Measurements from ENCODE around the gene ACTL7A.
"Not testable (repeated sequence)": the region's sequence is repeated elsewhere in the genome, so short reads cannot be mapped to it uniquely, and the experiment has no call there.

Gene ACTL7A

DNA sequence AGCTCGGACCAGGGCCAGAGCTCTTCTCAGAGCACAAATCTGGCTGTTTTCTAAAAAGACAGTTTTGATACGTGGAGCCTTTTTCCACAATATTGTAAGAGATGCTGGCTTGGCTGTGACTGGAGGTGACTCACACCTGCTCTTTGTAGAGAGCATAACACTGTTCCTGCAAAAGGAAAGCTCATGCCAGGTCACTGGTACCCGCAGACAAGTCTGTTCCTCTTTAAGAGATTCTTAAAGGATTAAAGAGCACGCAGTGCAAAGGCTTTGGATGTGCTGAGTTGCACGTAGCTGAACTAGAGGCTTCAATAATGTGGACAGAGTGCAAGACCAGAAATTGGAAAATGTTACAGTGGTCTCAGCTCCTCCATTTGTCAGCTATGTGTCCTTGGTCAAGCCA is 25.3 kb upstream of the ACTL7A start:
- H3K9me2 ChIP-seq (replicated peaks; ENCODE audit: low read depth, low read length), result no peaks in the 10 kb centered on the region
- H3K4me3 ChIP-seq (ENCODE audit: low read length, poor library complexity, severe bottlenecking), result no peak overlapping the region
- no peaks in the 10 kb centered on the region for H3F3A ChIP-seq (ENCODE audit: low read depth)
- no peak overlapping the region for H2AFZ ChIP-seq (ENCODE audit: low read length)
- no peaks in the 10 kb centered on the region for H3K79me2 ChIP-seq (ENCODE audit: insufficient read depth, low read length)
- H4K20me1 ChIP-seq (ENCODE audit: insufficient read depth, low read length, poor library complexity, severe bottlenecking), result no peaks in the 10 kb centered on the region
- no peaks in the 10 kb centered on the region for H3K36me3 ChIP-seq (ENCODE audit: insufficient read depth, low read length)
- no peak overlapping the region for H3K4me2 ChIP-seq (ENCODE audit: low read depth, low read length, poor library complexity, severe bottlenecking)
- no peak for TF ChIP-seq EZH2phosphoT487 (IDR thresholded peaks at IDR 0.05; ENCODE audit: borderline replicate concordance)
- TF ChIP-seq, protein P1, sequence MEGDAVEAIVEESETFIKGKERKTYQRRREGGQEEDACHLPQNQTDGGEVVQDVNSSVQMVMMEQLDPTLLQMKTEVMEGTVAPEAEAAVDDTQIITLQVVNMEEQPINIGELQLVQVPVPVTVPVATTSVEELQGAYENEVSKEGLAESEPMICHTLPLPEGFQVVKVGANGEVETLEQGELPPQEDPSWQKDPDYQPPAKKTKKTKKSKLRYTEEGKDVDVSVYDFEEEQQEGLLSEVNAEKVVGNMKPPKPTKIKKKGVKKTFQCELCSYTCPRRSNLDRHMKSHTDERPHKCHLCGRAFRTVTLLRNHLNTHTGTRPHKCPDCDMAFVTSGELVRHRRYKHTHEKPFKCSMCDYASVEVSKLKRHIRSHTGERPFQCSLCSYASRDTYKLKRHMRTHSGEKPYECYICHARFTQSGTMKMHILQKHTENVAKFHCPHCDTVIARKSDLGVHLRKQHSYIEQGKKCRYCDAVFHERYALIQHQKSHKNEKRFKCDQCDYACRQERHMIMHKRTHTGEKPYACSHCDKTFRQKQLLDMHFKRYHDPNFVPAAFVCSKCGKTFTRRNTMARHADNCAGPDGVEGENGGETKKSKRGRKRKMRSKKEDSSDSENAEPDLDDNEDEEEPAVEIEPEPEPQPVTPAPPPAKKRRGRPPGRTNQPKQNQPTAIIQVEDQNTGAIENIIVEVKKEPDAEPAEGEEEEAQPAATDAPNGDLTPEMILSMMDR (conservative IDR thresholded peaks at IDR 0.05; ENCODE audit: low read length), result no peak
- H3K4me1 ChIP-seq (ENCODE audit: insufficient read depth, low read length, poor library complexity, severe bottlenecking), result peaks cover 12% of the 10 kb centered on the region
- H3K27me3 ChIP-seq (ENCODE audit: insufficient read depth, low read length, poor library complexity, severe bottlenecking), result no peaks in the 10 kb centered on the region
- H3K9ac ChIP-seq (ENCODE audit: low read depth, low read length, poor library complexity, severe bottlenecking), result no peak overlapping the region
- no peaks in the 10 kb centered on the region for H3K9me3 ChIP-seq (ENCODE audit: insufficient read depth, low read depth, low read length)

DNA sequence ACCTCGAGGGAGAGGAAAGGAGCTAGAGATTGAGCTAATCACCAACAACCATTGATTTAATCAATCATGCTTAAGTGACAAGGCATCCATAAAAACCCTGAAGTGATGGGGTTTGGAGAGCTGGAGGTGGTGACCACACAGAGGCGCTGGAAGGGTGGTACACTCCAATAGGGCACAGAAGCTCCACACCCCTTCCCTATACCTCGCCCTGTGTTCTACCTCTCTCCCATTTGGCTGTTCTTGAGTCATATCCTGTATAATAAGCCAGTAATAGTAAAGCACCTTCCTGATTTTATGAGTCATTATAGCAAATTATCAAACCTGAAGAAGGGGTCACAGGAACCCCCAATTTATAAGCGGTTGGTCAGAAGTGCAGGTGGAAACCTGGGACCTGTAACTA is 24.5 kb upstream of the ACTL7A start:
- TF ChIP-seq, protein P1 (conservative IDR thresholded peaks at IDR 0.05; ENCODE audit: low read length), result no peak
- no peak for TF ChIP-seq EZH2phosphoT487 (IDR thresholded peaks at IDR 0.05; ENCODE audit: borderline replicate concordance)
- H4K20me1 ChIP-seq (ENCODE audit: insufficient read depth, low read length, poor library complexity, severe bottlenecking), result no peaks in the 10 kb centered on the region
- H3K27me3 ChIP-seq (ENCODE audit: insufficient read depth, low read length, poor library complexity, severe bottlenecking), result no peaks in the 10 kb centered on the region
- no peaks in the 10 kb centered on the region for H3K79me2 ChIP-seq (ENCODE audit: insufficient read depth, low read length)
- no peak overlapping the region for H3K4me3 ChIP-seq (ENCODE audit: low read length, poor library complexity, severe bottlenecking)
- H3F3A ChIP-seq (ENCODE audit: low read depth), result no peaks in the 10 kb centered on the region
- H3K4me2 ChIP-seq (ENCODE audit: low read depth, low read length, poor library complexity, severe bottlenecking), result no peak overlapping the region
- no peaks in the 10 kb centered on the region for H3K9me3 ChIP-seq (ENCODE audit: insufficient read depth, low read depth, low read length)
- no peak overlapping the region for H3K9ac ChIP-seq (ENCODE audit: low read depth, low read length, poor library complexity, severe bottlenecking)
- H2AFZ ChIP-seq (ENCODE audit: low read length), result no peak overlapping the region
- H3K36me3 ChIP-seq (ENCODE audit: insufficient read depth, low read length), result no peaks in the 10 kb centered on the region
- H3K4me1 ChIP-seq (ENCODE audit: insufficient read depth, low read length, poor library complexity, severe bottlenecking), result peaks cover 12% of the 10 kb centered on the region
- no peaks in the 10 kb centered on the region for H3K9me2 ChIP-seq (replicated peaks; ENCODE audit: low read depth, low read length)

DNA sequence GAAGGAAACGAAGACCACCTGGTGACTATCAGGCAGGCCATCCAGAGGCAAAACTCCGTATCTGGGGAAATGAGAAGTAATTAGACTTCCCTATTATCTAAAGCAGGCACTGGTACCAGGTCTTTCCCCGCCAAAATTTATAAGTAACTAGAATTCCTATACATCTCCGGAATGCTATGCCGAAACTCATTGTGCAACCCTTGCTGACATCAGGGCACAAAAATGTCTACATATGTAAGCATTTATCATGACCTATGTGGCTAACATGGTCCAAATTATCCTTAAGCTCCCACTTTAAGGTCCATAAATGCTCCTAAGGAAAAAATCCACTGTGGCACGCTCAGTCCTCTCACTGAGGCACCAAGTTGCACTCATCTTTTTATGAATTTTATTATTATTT is 24.0 kb upstream of the ACTL7A start:
- Histone ChIP-seq H3K4me1 (ENCODE audit: insufficient read depth, low read length, poor library complexity, severe bottlenecking) (peaks cover 12% of the 10 kb centered on the region), H3K79me2 (ENCODE audit: insufficient read depth, low read length) (no peaks in the 10 kb centered on the region), H3K9me3 (ENCODE audit: insufficient read depth, low read depth, low read length) (no peaks in the 10 kb centered on the region), H3K27me3 (ENCODE audit: insufficient read depth, low read length, poor library complexity, severe bottlenecking) (no peaks in the 10 kb centered on the region), H3K36me3 (ENCODE audit: insufficient read depth, low read length) (no peaks in the 10 kb centered on the region), H2AFZ (ENCODE audit: low read length) (no peak overlapping the region), H3K4me2 (ENCODE audit: low read depth, low read length, poor library complexity, severe bottlenecking) (no peak overlapping the region), H4K20me1 (ENCODE audit: insufficient read depth, low read length, poor library complexity, severe bottlenecking) (no peaks in the 10 kb centered on the region), H3K9me2 (replicated peaks; ENCODE audit: low read depth, low read length) (no peaks in the 10 kb centered on the region), H3K4me3 (ENCODE audit: low read length, poor library complexity, severe bottlenecking) (no peak overlapping the region), H3F3A (ENCODE audit: low read depth) (no peaks in the 10 kb centered on the region), H3K9ac (ENCODE audit: low read depth, low read length, poor library complexity, severe bottlenecking) (no peak overlapping the region)
- TF ChIP-seq, protein P1 (conservative IDR thresholded peaks at IDR 0.05; ENCODE audit: low read length), result no peak
- TF ChIP-seq EZH2phosphoT487 (IDR thresholded peaks at IDR 0.05; ENCODE audit: borderline replicate concordance), result no peak

DNA sequence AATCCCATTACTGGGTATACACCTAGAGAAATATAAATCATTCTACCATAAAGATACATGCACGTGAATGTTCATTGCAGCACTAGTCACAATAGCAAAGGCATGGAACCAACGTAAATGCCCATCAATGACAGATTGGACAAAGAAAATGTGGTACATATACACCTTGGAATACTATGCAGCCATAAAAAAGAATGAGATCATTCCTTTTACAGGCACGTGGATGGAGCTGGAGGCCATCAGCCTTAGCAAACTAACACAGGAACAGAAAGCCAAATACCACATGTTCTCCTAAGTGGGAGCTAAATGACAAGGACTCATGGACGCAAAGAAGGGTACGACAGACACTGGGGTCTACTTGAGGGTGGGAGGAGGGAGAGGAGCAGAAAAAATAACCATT is 22.5 kb upstream of the ACTL7A start:
- H3K4me2 ChIP-seq (ENCODE audit: low read depth, low read length, poor library complexity, severe bottlenecking); H3K4me1 ChIP-seq (ENCODE audit: insufficient read depth, low read length, poor library complexity, severe bottlenecking); H3K4me3 ChIP-seq (ENCODE audit: low read length, poor library complexity, severe bottlenecking); H3K36me3 ChIP-seq (ENCODE audit: insufficient read depth, low read length); H3K9me3 ChIP-seq (ENCODE audit: insufficient read depth, low read depth, low read length); H3K9me2 ChIP-seq (replicated peaks; ENCODE audit: low read depth, low read length); H2AFZ ChIP-seq (ENCODE audit: low read length); H4K20me1 ChIP-seq (ENCODE audit: insufficient read depth, low read length, poor library complexity, severe bottlenecking); H3F3A ChIP-seq (ENCODE audit: low read depth); H3K9ac ChIP-seq (ENCODE audit: low read depth, low read length, poor library complexity, severe bottlenecking); H3K27me3 ChIP-seq (ENCODE audit: insufficient read depth, low read length, poor library complexity, severe bottlenecking); H3K79me2 ChIP-seq (ENCODE audit: insufficient read depth, low read length): not testable (repeated sequence)
